CD4-positive, alpha-beta memory T cell (primary cell): ENCODE measurements around the gene GPATCH4. TPM values are rescaled to one million over a fixed set of nuclear protein-coding genes. Genes with fewer than 3 reads are reported as not detected.

Experiments used
- CTCF ChIA-PET: fragments of 350-600 bp; sonication (Branson Sonifier 250); formaldehyde crosslinking; loops from one replicate; lab custom pipeline; 2021; ENCODE audit warnings: inconsistent platforms; ENCODE audit not compliant: partially characterized antibody; lab: Charles Lee
- POLR2A ChIA-PET: fragments of 350-600 bp; sonication (Branson Sonifier 250); formaldehyde crosslinking; loops from one replicate; lab custom pipeline; 2021; ENCODE audit not compliant: partially characterized antibody; lab: Charles Lee
- DNase-seq, 5 donors: peaks; one replicate each; pipeline versions ENCODE4 v3.0.0 to v3.0.0-alpha.2; 2020 to 2022; ENCODE audit warnings: mixed read lengths in 1 of 5
- H3K27ac ChIP-seq: one replicate; pipeline ENCODE4 v1.7.0; 2013; ENCODE audit warnings: low read depth, low read length
- H3K27me3 ChIP-seq: 2 replicates; pipeline ENCODE4 v1.7.0; 2013; ENCODE audit warnings: mild to moderate bottlenecking, low read length, moderate library complexity; ENCODE audit not compliant: insufficient read depth
- H3K36me3 ChIP-seq: 2 replicates; pipeline ENCODE4 v1.7.0; 2013; ENCODE audit warnings: mild to moderate bottlenecking, low read length, moderate library complexity; ENCODE audit not compliant: insufficient read depth
- H3K4me1 ChIP-seq: 2 replicates; pipeline ENCODE4 v1.7.0; 2013; ENCODE audit warnings: mild to moderate bottlenecking, low read length, moderate library complexity; ENCODE audit not compliant: insufficient read depth
- H3K4me3 ChIP-seq, 2 donors: one replicate each; pipeline ENCODE4 v1.7.0; 2013; ENCODE audit warnings: low read length in 2 of 2, mild to moderate bottlenecking in 1 of 2
- H3K9me3 ChIP-seq, 2 donors: one replicate each; pipeline ENCODE4 v1.7.0; 2013; ENCODE audit warnings: low read length in 2 of 2, control low read depth in 1 of 2; ENCODE audit not compliant: control insufficient read depth in 1 of 2
- H3K27ac Mint-ChIP-seq, 7 donors: one replicate each; pipeline ENCODE4 v1.8.0; 2020 to 2021; ENCODE audit warnings: mixed read lengths in 7 of 7, mild to moderate bottlenecking in 6 of 7, inconsistent platforms in 3 of 7, moderate library complexity in 3 of 7
- H3K27me3 Mint-ChIP-seq, 2 donors: one replicate each; pipeline ENCODE4 v1.8.0; 2020 to 2021; ENCODE audit warnings: mixed read lengths in 2 of 2
- H3K36me3 Mint-ChIP-seq, 2 donors: one replicate each; pipeline ENCODE4 v1.8.0; 2020 to 2021; ENCODE audit warnings: mixed read lengths in 2 of 2, inconsistent platforms in 1 of 2, mild to moderate bottlenecking in 1 of 2
- H3K4me1 Mint-ChIP-seq, 4 donors: one replicate each; pipeline ENCODE4 v1.8.0; 2020 to 2021; ENCODE audit warnings: mixed read lengths in 4 of 4, mild to moderate bottlenecking in 1 of 4
- H3K4me3 Mint-ChIP-seq, 8 donors: one replicate each; pipeline ENCODE4 v1.8.0; 2020 to 2021; ENCODE audit warnings: mixed read lengths in 8 of 8, mild to moderate bottlenecking in 7 of 8, moderate library complexity in 6 of 8, inconsistent platforms in 3 of 8
- H3K9me3 Mint-ChIP-seq, 8 donors: one replicate each; pipeline ENCODE4 v1.8.0; 2020 to 2021; ENCODE audit warnings: mixed read lengths in 8 of 8, mild to moderate bottlenecking in 5 of 8, inconsistent platforms in 3 of 8, moderate library complexity in 1 of 8
- intact Hi-C: fragments of 100-400 bp; cut with micrococcal nuclease; formaldehyde crosslinking; loops from one replicate; pipeline ENCODE4 v1.15.1; 2023
- polyA plus RNA-seq, 2 donors: library from polyadenylated mRNA; unstranded; fragments of 300-500 nt; fragmentation: Illumina TruSeq; gene quantifications; one replicate each; pipeline ENCODE4 v1.2.3, GENCODE V29; 2021
- total RNA-seq, 2 experiments: library from RNA; stranded (reverse); gene quantifications; one replicate each; pipeline ENCODE4 v1.2.3, GENCODE V29; 2021

The GPATCH4 gene
- total and polyA plus RNA-seq, 4 experiments from 2014 or later, result 8.1 to 58.5 (median 28.8) TPM

DNA sequence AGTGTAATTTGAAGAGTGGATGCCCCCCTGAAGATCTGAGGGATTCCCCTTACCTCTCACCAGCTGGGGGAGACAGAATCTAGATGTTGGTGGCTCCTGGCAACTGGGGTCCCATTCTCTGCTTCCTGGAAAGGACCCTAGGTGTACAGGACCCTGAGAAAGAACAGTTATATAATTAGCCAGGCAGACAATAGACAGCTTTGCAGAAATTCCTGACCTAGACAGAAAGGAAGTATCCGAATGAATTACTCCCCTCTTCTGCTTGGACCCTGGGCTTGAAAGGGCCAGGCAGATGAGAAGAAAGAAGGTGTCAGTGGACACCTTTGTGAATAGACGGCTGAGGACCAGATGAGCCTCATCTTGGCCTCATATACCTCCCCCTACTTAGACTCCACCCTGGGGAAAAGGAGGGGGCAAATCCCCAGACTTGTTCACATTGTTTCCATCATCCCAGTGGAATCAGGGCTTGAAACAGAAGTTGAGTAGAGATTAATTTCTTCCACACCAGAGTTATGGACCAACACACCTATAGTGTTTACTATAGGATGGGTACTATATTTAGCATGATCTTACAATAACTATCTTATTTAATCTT, 27.1 kb downstream of the GPATCH4 start:
- ChIA-PET CTCF (interaction anchor here (0.8 to 2.2 kb wide), 2 partner anchors 34 to 93 kb away, joined by 3 to 7 read pairs; no protein-coding TSS in a partner anchor), POLR2A (interaction anchor here (1.2 kb wide), 1 partner anchor 69 kb away, joined by 3 read pairs; no protein-coding TSS in a partner anchor)
- H3K27me3 Mint-ChIP-seq, result peaks cover 27 to 40% of the 10 kb centered on the region in 2 donors
- H3K9me3 Mint-ChIP-seq, result peaks cover 0 to 3% (median 0%) of the 10 kb centered on the region in 8 donors
- no peak for DNase-seq
- H3K4me3 ChIP-seq, result no peak overlapping the region
- no peak overlapping the region for H3K27ac ChIP-seq
- H3K36me3 ChIP-seq, result no peaks in the 10 kb centered on the region
- peaks cover 3 to 14% (median 11%) of the 10 kb centered on the region in 4 donors for H3K4me1 Mint-ChIP-seq
- H3K9me3 ChIP-seq, result no peaks in the 10 kb centered on the region
- peaks cover 9% of the 10 kb centered on the region for H3K27me3 ChIP-seq
- H3K27ac Mint-ChIP-seq, result no peak overlapping the region
- H3K4me3 Mint-ChIP-seq, result no peak overlapping the region
- intact Hi-C loops, result no loop called here
- peaks cover 11% of the 10 kb centered on the region for H3K4me1 ChIP-seq
- no peaks in the 10 kb centered on the region for H3K36me3 Mint-ChIP-seq

DNA sequence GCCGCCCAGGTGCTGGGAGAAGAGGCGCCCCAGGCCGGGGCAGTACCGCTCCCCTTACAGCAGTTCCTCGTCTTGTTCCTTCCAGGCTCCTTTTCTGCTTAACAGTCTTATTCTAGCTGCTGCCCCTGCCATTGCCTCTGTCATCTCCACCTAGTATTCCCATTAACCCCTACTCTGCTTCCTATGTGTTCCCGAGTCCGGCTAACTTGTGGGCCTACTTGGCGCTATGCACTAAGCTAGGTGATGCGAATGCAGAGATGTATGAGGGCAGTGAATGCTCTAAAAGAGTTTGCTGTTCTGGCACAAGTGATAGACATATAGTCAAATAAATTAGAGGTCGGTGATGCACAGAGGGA, 28.6 kb downstream of the GPATCH4 start:
- ChIA-PET POLR2A (interaction anchor here (1.4 to 1.9 kb wide), 2 partner anchors 68 to 71 kb away, joined by 5 to 10 read pairs; partner anchors contain the start of gene MEF2D), CTCF (interaction anchor here (0.7 to 2.2 kb wide), 3 partner anchors 8 to 92 kb away, joined by 3 to 8 read pairs (median 3); no protein-coding TSS in a partner anchor)
- Mint-ChIP-seq H3K4me3 (peak overlapping the region; percentile 76 to 91 (median 84)), H3K9me3 (peaks cover 0 to 3% (median 0%) of the 10 kb centered on the region in 8 donors), H3K27ac (peak overlapping the region in 5 of 7 donors; percentile 4 to 80 (median 43)), H3K27me3 (peaks cover 27 to 38% of the 10 kb centered on the region in 2 donors), H3K36me3 (no peaks in the 10 kb centered on the region), H3K4me1 (peaks cover 3 to 14% (median 11%) of the 10 kb centered on the region in 4 donors)
- Histone ChIP-seq H3K4me1 (peaks cover 11% of the 10 kb centered on the region), H3K4me3 (peak overlapping the region in 1 of 2 donors; percentile 13), H3K27me3 (peaks cover 9% of the 10 kb centered on the region), H3K27ac (no peak overlapping the region), H3K9me3 (no peaks in the 10 kb centered on the region), H3K36me3 (no peaks in the 10 kb centered on the region)
- DNase-seq, result no peak
- intact Hi-C loops, result loop anchor here (1.0 kb wide), 1 partner anchor 67 kb away; no protein-coding TSS in a partner anchor

DNA sequence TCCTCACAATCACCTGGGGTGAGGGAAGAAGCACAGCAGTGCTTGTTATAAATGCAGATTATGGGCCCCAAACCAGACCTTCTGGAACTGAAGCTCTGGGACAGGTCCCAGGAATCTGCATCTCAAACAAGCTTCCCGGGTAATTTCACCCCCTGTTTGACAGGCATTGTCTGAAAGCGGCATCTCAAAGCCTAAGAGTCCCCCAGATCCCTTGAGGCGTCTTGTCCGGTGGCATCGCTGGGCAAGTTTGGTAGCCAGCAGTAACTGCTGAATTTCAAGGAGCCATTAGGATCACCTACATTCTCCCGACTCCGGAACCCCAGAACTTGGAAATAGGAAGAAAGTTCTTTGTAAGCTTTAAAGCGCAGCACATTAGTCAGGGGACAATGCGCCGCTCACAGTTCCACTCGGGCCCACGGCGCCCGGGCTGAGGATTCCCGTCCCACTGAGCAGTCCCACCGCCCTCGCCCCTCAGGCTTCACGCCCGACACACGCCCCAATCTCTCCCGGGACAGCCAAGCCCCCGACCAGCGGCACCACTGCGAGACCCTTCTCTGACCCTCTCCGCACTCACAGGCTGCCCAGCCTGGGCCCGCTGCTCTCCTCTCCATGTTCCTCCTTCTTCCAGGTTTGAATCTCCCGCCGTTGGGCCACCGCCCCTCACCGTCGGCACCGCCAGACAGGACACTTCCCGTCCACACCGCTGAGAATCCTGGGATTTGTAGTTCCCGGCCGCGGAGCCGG, 29.2 kb downstream of the GPATCH4 start, which contains the start of gene IQGAP3:
IQGAP3 (minus strand) TSS at position 647 of the 744 bp plus-strand sequence; CDS start at position 611, 36 bp downstream.
- Histone ChIP-seq H3K9me3 (no peaks in the 10 kb centered on the region), H3K27me3 (peaks cover 9% of the 10 kb centered on the region), H3K4me3 (peak within 1 kb of the TSS in 1 of 2 donors; percentile 13), H3K4me1 (peaks cover 11% of the 10 kb centered on the region), H3K36me3 (no peaks in the 10 kb centered on the region), H3K27ac (no peak within 1 kb of the TSS)
- peaks cover 27 to 38% of the 10 kb centered on the region in 2 donors for H3K27me3 Mint-ChIP-seq
- peaks cover 3 to 14% (median 11%) of the 10 kb centered on the region in 4 donors for H3K4me1 Mint-ChIP-seq
- H3K9me3 Mint-ChIP-seq, result peaks cover 0 to 3% (median 0%) of the 10 kb centered on the region in 8 donors
- ChIA-PET POLR2A (interaction anchor here (1.1 to 1.9 kb wide), 3 partner anchors 67 to 81 kb away, joined by 3 to 10 read pairs (median 5); partner anchors contain the start of gene MEF2D), CTCF (interaction anchor here (1.0 to 2.2 kb wide), 5 partner anchors 9 to 91 kb away, joined by 3 to 8 read pairs (median 5); no protein-coding TSS in a partner anchor)
- no peaks in the 10 kb centered on the region for H3K36me3 Mint-ChIP-seq
- intact Hi-C loops, result loop anchor here (1.0 kb wide), 1 partner anchor 67 kb away; no protein-coding TSS in a partner anchor
- peak; percentile 61 to 81 (median 70) for DNase-seq
- H3K4me3 Mint-ChIP-seq, result peak within 1 kb of the TSS; percentile 76 to 91 (median 84)
- H3K27ac Mint-ChIP-seq, result peak within 1 kb of the TSS in 5 of 7 donors; percentile 4 to 85 (median 43)

DNA sequence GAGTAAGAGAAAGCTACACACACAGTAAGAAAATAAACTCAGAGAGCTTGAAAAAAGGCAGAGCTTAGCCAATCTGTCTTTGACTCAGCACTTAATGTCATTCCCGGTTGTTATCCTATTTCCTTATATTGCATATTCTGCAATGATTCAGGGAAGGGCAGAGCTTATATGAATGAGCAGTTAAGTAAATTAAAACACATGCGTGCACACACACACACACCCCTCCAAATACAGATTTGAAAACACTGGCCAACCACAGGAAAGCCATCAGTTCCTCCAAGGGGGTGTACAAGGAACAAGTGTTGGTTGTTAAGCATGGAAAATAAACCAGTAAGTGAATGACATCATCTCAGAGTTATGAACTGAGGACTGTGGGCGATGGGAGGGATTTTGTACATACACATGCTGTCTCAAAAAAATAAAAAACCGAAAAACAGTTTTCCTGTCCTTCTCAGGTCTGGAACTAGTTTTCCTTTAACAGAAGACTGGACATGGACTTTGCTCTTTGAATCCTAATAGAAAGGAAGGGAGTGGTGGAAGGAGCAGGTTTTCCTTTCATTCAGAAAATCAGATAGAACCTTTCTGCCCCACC, 29.9 kb downstream of the GPATCH4 start:
- H3K27ac Mint-ChIP-seq, result no peak overlapping the region
- peaks cover 9% of the 10 kb centered on the region for H3K27me3 ChIP-seq
- H3K27me3 Mint-ChIP-seq, result peaks cover 27 to 38% of the 10 kb centered on the region in 2 donors
- peak overlapping the region in 4 of 8 donors; percentile 63 to 86 (median 82) for H3K4me3 Mint-ChIP-seq
- peaks cover 11% of the 10 kb centered on the region for H3K4me1 ChIP-seq
- no peak overlapping the region for H3K27ac ChIP-seq
- POLR2A ChIA-PET, result interaction anchor here (1.1 to 1.9 kb wide), 3 partner anchors 20 to 81 kb away, joined by 3 to 10 read pairs (median 3); partner anchors contain the start of genes MEF2D and NAXE
- peaks cover 0 to 3% (median 0%) of the 10 kb centered on the region in 8 donors for H3K9me3 Mint-ChIP-seq
- intact Hi-C loops, result no loop called here
- no peak overlapping the region for H3K4me3 ChIP-seq
- no peak for DNase-seq
- no peaks in the 10 kb centered on the region for H3K9me3 ChIP-seq
- no peaks in the 10 kb centered on the region for H3K36me3 Mint-ChIP-seq
- peaks cover 3 to 14% (median 11%) of the 10 kb centered on the region in 4 donors for H3K4me1 Mint-ChIP-seq
- CTCF ChIA-PET, result interaction anchor here (1.1 to 2.2 kb wide), 8 partner anchors 10 to 186 kb away, joined by 3 to 8 read pairs (median 4); partner anchors contain the start of gene GPATCH4
- H3K36me3 ChIP-seq, result no peaks in the 10 kb centered on the region

DNA sequence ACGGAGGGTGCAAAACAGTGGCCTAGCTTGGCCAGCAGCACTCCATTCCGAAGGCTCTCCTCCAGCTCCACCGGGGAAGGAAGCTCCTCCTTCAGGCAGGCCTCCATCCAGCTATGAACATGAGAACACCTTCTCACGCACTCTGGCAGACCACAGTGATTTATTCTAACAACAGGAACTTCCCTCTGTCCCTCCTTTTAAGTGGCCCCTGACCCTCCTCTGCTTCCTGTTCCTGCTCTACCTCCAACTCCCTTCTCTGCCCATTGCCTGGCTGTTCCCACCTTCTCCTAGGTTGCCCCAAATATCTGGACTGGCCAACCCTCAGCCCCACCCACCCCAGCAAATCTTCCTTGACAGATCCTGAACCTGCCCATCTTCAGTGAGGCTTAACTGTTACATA, 34.8 kb downstream of the GPATCH4 start:
- H3K4me1 Mint-ChIP-seq, result no peaks in the 10 kb centered on the region
- H3K4me3 Mint-ChIP-seq, result no peak overlapping the region
- no peaks in the 10 kb centered on the region for H3K9me3 ChIP-seq
- POLR2A ChIA-PET, result no interaction called here
- no peak overlapping the region for H3K27ac ChIP-seq
- H3K4me1 ChIP-seq, result no peaks in the 10 kb centered on the region
- H3K36me3 ChIP-seq, result no peaks in the 10 kb centered on the region
- H3K4me3 ChIP-seq, result no peak overlapping the region
- H3K9me3 Mint-ChIP-seq, result no peaks in the 10 kb centered on the region
- DNase-seq, result no peak
- H3K27me3 ChIP-seq, result peaks cover 5% of the 10 kb centered on the region
- no peaks in the 10 kb centered on the region for H3K36me3 Mint-ChIP-seq
- intact Hi-C loops, result no loop called here
- CTCF ChIA-PET, result interaction anchor here (1.1 kb wide), 1 partner anchor 86 kb away, joined by 5 read pairs; no protein-coding TSS in a partner anchor
- peak overlapping the region in 1 of 7 donors; percentile 43 for H3K27ac Mint-ChIP-seq
- peaks cover 6 to 9% of the 10 kb centered on the region in 2 donors for H3K27me3 Mint-ChIP-seq

DNA sequence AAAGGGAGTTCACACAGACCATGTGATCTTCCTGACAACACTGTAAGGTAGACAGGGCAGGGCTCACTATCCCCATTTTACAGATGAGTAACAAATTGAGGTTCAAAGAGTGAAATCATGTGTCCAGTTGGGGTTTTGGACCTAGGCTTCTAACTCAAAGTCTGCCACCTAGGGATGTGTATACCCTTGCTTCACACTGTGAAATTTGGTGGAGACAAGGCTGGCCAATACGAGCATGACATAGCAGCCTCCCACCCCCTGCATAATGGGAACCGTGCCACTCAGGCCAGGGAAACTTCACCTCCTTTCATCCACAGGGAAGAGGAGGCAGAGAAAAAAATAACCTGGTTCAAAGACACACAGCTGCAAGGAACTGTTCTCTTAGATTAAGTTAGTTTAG, 35.8 kb downstream of the GPATCH4 start:
- Histone ChIP-seq H3K4me1 (no peaks in the 10 kb centered on the region), H3K9me3 (no peaks in the 10 kb centered on the region), H3K4me3 (no peak overlapping the region), H3K27me3 (no peaks in the 10 kb centered on the region), H3K36me3 (no peaks in the 10 kb centered on the region), H3K27ac (no peak overlapping the region)
- ChIA-PET POLR2A (interaction anchor here (0.6 kb wide), 2 partner anchors 26 to 422 kb away, joined by 3 read pairs; partner anchors contain the start of gene NAXE), CTCF (interaction anchor here (1.1 kb wide), 1 partner anchor 85 kb away, joined by 5 read pairs; no protein-coding TSS in a partner anchor)
- peaks cover 0 to under 1% of the 10 kb centered on the region in 2 donors for H3K27me3 Mint-ChIP-seq
- no peaks in the 10 kb centered on the region for H3K4me1 Mint-ChIP-seq
- intact Hi-C loops, result no loop called here
- no peak overlapping the region for H3K4me3 Mint-ChIP-seq
- H3K27ac Mint-ChIP-seq, result no peak overlapping the region
- DNase-seq, result no peak
- no peaks in the 10 kb centered on the region for H3K36me3 Mint-ChIP-seq
- H3K9me3 Mint-ChIP-seq, result no peaks in the 10 kb centered on the region
